Right hindlimb (tissue), 1 donor: ENCODE measurements around the gene C1QTNF1.
"Not testable (repeated sequence)": the region's sequence is repeated elsewhere in the genome, so short reads cannot be mapped to it uniquely, and the experiment has no call there.

Experiments
- DNase-seq: peaks from one replicate; pipeline ENCODE4 v3.0.0-alpha.2; 2018

C1QTNF1 gene

GRCh38 chr17:79006794-79007503 lies 17.0 kb upstream of the C1QTNF1 start:
- peak; percentile 4 for DNase-seq

GRCh38 chr17:79007504-79008381 lies 16.2 kb upstream of the C1QTNF1 start:
- DNase-seq: peak; percentile 20

GRCh38 chr17:79008666-79009387 lies 15.1 kb upstream of the C1QTNF1 start:
- DNase-seq: peak; percentile 17

GRCh38 chr17:79009397-79010303 lies 14.3 kb upstream of the C1QTNF1 start, which contains the start of gene CANT1:
TSS of gene CANT1 (minus strand) at chr17:79009764. CDS start at chr17:78997622, 12,142 bp downstream.
- peak; percentile 91 for DNase-seq

- no peak for DNase-seq
These were observed 13.7 kb upstream of the C1QTNF1 start for GRCh38 chr17:79010304-79010646.

- peak; percentile 7 for DNase-seq
These were observed 12.4 kb upstream of the C1QTNF1 start for GRCh38 chr17:79011451-79012147.

GRCh38 chr17:79012563-79013134 lies 11.3 kb upstream of the C1QTNF1 start:
- DNase-seq: peak; percentile 7

- no peak for DNase-seq
These were observed 9.7 kb upstream of the C1QTNF1 start for GRCh38 chr17:79014158-79014758.

GRCh38 chr17:79017546-79018369 lies 6.2 kb upstream of the C1QTNF1 start:
- DNase-seq: peak; percentile 23

GRCh38 chr17:79018370-79018695 lies 5.6 kb upstream of the C1QTNF1 start:
- peak; percentile 6 for DNase-seq

- DNase-seq: no peak
These were observed 4.7 kb upstream of the C1QTNF1 start for GRCh38 chr17:79019261-79019631.

GRCh38 chr17:79019632-79020584 lies 4.1 kb upstream of the C1QTNF1 start:
- peak; percentile 79 for DNase-seq

GRCh38 chr17:79020631-79021301 lies 3.2 kb upstream of the C1QTNF1 start:
- DNase-seq: peak; percentile 8

- DNase-seq: not testable (repeated sequence)
These were observed 2.0 kb upstream of the C1QTNF1 start for GRCh38 chr17:79021929-79022328.

GRCh38 chr17:79022507-79022991 lies 1.4 kb upstream of the C1QTNF1 start:
- DNase-seq: peak; percentile 10

- DNase-seq: peak; percentile 11
These were observed 726 bp upstream of the C1QTNF1 start for GRCh38 chr17:79023180-79023705.

GRCh38 chr17:79024901-79025737 lies 1.1 kb downstream of the C1QTNF1 start:
- DNase-seq: peak; percentile 28
